PC-9 (cell line): ENCODE data around the gene GNG7. TPM values are rescaled to one million over a fixed set of nuclear protein-coding genes. Genes with fewer than 3 reads are reported as not detected.

Experiments
- BruUV-seq: library from RNA; stranded (reverse); fragments of 400-500 nt; replicated peaks from 2 replicates; lab custom pipeline; 2021; lab: Mats Ljungman, UMichigan
- CTCF ChIA-PET: fragments of 300-600 bp; sonication (Branson Sonifier 250); formaldehyde crosslinking; loops from one replicate; lab custom pipeline; 2022; ENCODE audit warnings: antibody characterized with exemption; lab: Charles Lee
- POLR2A ChIA-PET: fragments of 300-600 bp; sonication (Branson Sonifier 250); formaldehyde crosslinking; loops from one replicate; lab custom pipeline; 2022; ENCODE audit warnings: antibody characterized with exemption; ENCODE audit not compliant: unreplicated experiment; lab: Charles Lee
- DNase-seq, 2 experiments: peaks; one replicate each; pipeline versions ENCODE4 v3.0.0 to v3.0.0-alpha.2; 2015 to 2022; ENCODE audit warnings: mixed read lengths in 1 of 2
- H2AFZ ChIP-seq: fragments of 200-600 bp; sonication (generic); 2 replicates; pipeline ENCODE4 v1.8.1; 2017; ENCODE audit warnings: antibody characterized with exemption
- H3F3A ChIP-seq: fragments of 200-600 bp; sonication (generic); 2 replicates; pipeline ENCODE4 v1.8.1; 2017; ENCODE audit warnings: antibody characterized with exemption, mild to moderate bottlenecking, low read depth; ENCODE audit not compliant: insufficient read depth
- H3K27ac ChIP-seq: fragments of 200-600 bp; sonication (generic); 2 replicates; pipeline ENCODE4 v1.6.1; 2016; ENCODE audit warnings: mixed run types
- H3K27me3 ChIP-seq: fragments of 200-600 bp; sonication (generic); 2 replicates; pipeline ENCODE4 v1.6.1; 2016; ENCODE audit warnings: low read depth, mixed run types; ENCODE audit not compliant: insufficient read depth
- H3K36me3 ChIP-seq: fragments of 200-600 bp; sonication (generic); 2 replicates; pipeline ENCODE4 v1.6.1; 2016; ENCODE audit warnings: low read depth, mixed run types
- H3K4me1 ChIP-seq: fragments of 200-600 bp; sonication (generic); replicated peaks from 2 replicates; pipeline ENCODE4 v1.6.1; 2016; ENCODE audit warnings: mixed run types; ENCODE audit not compliant: insufficient read depth
- H3K4me2 ChIP-seq: fragments of 200-600 bp; sonication (generic); 2 replicates; pipeline ENCODE4 v1.6.1; 2017; ENCODE audit warnings: mixed run types
- H3K4me3 ChIP-seq: fragments of 200-600 bp; sonication (generic); 2 replicates; pipeline ENCODE4 v1.6.1; 2016; ENCODE audit warnings: mixed run types
- H3K79me2 ChIP-seq: fragments of 200-600 bp; sonication (generic); 2 replicates; pipeline ENCODE4 v1.6.1; 2017; ENCODE audit warnings: low read depth, mixed run types
- H3K9me2 ChIP-seq: fragments of 200-600 bp; sonication (generic); 2 replicates; pipeline ENCODE4 v1.8.1; 2017; ENCODE audit warnings: mild to moderate bottlenecking; ENCODE audit not compliant: insufficient read depth
- H3K9me3 ChIP-seq: fragments of 200-600 bp; sonication (generic); 2 replicates; pipeline ENCODE4 v1.8.1; 2016; ENCODE audit warnings: low read depth; ENCODE audit not compliant: insufficient read depth
- H4K20me1 ChIP-seq: fragments of 200-600 bp; sonication (generic); 2 replicates; pipeline ENCODE4 v1.8.1; 2017; ENCODE audit not compliant: insufficient read depth
- EZH2 ChIP-seq: fragments of 200-600 bp; sonication (generic); IDR thresholded peaks from 2 replicates; pipeline ENCODE4 v1.8.0; 2017; ENCODE audit warnings: antibody characterized with exemption, low read depth
- intact Hi-C: fragments of 100-400 bp; cut with micrococcal nuclease; formaldehyde crosslinking; loops from one replicate; pipeline ENCODE4 v1.10.0; 2022; ENCODE audit not compliant: unreplicated experiment
- total RNA-seq: library from RNA; stranded (reverse); gene quantifications from 2 replicates; pipeline ENCODE4 v1.2.3, GENCODE V29; 2021
- TF ChIP-seq, protein P1 (sequence below): fragments of 200-600 bp; sonication (generic); conservative IDR thresholded peaks from 2 replicates; pipeline ENCODE4 v1.6.1; 2017; ENCODE audit warnings: mixed run types, antibody characterized with exemption, mild to moderate bottlenecking, moderate library complexity

GNG7 gene
- total RNA-seq, 1 experiment from 2014 or later = 2.8 TPM

DNA sequence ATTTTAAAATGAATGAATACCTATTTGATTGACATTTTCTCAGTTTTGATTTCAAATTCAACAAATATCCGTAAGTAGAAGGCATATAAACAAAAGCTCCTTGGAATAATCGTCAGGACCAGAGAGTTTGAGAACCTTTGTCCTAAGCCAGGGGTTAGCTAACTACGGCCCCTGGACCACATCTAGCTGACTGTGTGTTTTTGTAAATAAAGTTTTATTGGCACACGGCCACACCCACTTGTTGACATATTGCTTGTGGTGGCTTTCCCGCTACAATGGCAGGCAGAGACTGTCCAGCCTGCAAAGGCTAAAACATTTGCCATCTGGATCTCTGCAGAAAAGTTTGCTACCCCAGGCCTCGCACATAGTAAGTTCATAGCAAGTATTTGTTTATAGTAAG, 83.4 kb downstream of the GNG7 start:
- H3K27ac ChIP-seq = peak overlapping the region; percentile 69
- CTCF ChIA-PET = no interaction called here

DNA sequence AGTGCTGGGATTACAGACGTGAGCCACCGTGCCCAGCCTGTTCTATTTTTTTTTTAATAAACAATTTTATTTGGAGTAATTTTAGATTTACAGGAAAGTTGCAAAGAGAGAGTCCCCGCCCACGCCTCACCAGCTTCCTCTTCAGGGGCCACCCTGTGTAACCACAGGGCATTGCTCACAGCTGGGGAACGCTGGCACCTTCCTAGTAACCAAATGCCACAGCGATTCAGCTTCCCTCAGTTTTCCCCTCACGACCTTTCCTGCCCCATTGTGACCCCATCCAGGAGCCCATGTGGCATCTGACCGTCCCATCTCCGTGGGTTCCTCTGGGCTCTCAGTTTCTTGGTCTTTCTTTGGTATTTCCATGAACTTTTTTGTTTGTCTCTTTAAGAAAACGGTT, 83.9 kb downstream of the GNG7 start:
- H3K4me3 ChIP-seq = no peak overlapping the region

More for the DNA sequence above, 83.4 kb downstream of the GNG7 start:
- no peak for DNase-seq
- Histone ChIP-seq H3K4me2 (peak overlapping the region; percentile 73), H4K20me1 (no peaks in the 10 kb centered on the region), H3K4me1 (peaks cover 16% of the 10 kb centered on the region), H3K27me3 (no peaks in the 10 kb centered on the region), H3F3A (peaks cover 20% of the 10 kb centered on the region; the same call in 1 of the 2 replicates), H3K36me3 (no peaks in the 10 kb centered on the region), H3K4me3 (no peak overlapping the region), H3K9me3 (no peaks in the 10 kb centered on the region), H2AFZ (no peak overlapping the region), H3K9me2 (no peaks in the 10 kb centered on the region), H3K79me2 (no peaks in the 10 kb centered on the region)
- no TSS peak for BruUV-seq
- POLR2A ChIA-PET = interaction anchor here (0.6 to 0.9 kb wide), 3 partner anchors 40 to 150 kb away, joined by 4 to 6 read pairs (median 6); no protein-coding TSS in a partner anchor
- intact Hi-C loops = loop anchor here (10.0 kb wide), 1 partner anchor 694 kb away; no protein-coding TSS in a partner anchor
- TF ChIP-seq, protein P1, sequence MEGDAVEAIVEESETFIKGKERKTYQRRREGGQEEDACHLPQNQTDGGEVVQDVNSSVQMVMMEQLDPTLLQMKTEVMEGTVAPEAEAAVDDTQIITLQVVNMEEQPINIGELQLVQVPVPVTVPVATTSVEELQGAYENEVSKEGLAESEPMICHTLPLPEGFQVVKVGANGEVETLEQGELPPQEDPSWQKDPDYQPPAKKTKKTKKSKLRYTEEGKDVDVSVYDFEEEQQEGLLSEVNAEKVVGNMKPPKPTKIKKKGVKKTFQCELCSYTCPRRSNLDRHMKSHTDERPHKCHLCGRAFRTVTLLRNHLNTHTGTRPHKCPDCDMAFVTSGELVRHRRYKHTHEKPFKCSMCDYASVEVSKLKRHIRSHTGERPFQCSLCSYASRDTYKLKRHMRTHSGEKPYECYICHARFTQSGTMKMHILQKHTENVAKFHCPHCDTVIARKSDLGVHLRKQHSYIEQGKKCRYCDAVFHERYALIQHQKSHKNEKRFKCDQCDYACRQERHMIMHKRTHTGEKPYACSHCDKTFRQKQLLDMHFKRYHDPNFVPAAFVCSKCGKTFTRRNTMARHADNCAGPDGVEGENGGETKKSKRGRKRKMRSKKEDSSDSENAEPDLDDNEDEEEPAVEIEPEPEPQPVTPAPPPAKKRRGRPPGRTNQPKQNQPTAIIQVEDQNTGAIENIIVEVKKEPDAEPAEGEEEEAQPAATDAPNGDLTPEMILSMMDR = no peak
- TF ChIP-seq EZH2 = no peak

DNA sequence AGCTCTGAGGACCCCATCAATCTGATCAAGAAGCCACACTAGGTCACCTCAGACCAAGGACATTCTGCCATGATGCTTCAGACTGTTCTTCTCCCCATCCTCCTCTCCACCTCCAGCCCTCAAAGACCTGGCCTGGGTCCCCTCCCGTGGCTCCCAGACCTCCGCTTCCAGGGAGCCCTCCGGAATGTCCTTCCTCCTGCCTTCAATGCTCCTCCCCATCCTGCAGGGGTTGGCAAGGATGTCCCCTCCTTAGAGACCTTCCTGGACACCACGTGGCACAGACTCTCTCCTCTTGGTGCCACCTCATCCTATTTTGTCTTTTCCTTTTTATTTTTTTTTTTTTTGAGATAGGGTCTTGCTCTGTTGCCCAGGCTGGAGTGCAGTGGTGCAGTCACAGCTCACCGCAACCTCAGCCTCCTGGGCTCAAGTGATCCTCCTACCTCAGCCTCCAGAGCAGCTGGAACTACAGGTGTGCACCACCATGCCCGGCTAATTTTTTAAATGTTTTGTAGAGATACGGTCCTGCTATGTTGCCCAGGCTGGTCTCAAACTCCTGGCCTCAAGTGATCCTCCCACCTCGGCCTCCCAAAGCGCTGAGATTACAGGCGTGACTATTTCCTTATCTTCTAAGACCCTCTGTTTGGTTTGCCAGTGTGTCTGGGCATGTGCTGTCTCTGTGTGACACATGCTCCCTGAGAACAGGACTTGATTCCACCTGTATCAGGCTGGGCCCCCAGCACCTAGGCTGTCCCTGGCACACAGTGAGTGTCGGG, 84.9 kb downstream of the GNG7 start:
- intact Hi-C loops = loop anchor here (10.0 kb wide), 1 partner anchor 693 kb away; no protein-coding TSS in a partner anchor
- CTCF ChIA-PET = no interaction called here
- BruUV-seq = no TSS peak

More for the DNA sequence above, 83.9 kb downstream of the GNG7 start:
- Histone ChIP-seq H3K4me1 (peaks cover 16% of the 10 kb centered on the region), H3K4me2 (peak overlapping the region; percentile 73), H3K79me2 (no peaks in the 10 kb centered on the region), H3K9me2 (no peaks in the 10 kb centered on the region), H2AFZ (no peak overlapping the region), H3K36me3 (no peaks in the 10 kb centered on the region), H3K27ac (peak overlapping the region; percentile 69), H3K9me3 (no peaks in the 10 kb centered on the region), H3F3A (peaks cover 20% of the 10 kb centered on the region; the same call in 1 of the 2 replicates), H4K20me1 (no peaks in the 10 kb centered on the region), H3K27me3 (no peaks in the 10 kb centered on the region)
- intact Hi-C loops = loop anchor here (10.0 kb wide), 1 partner anchor 694 kb away; no protein-coding TSS in a partner anchor
- peak; percentile 67 to 70 for DNase-seq
- no peak for TF ChIP-seq EZH2
- TF ChIP-seq, protein P1 = no peak
- no TSS peak for BruUV-seq
- CTCF ChIA-PET = interaction anchor here (0.5 kb wide), 1 partner anchor 460 kb away, joined by 4 read pairs; no protein-coding TSS in a partner anchor
- POLR2A ChIA-PET = interaction anchor here (0.6 to 0.9 kb wide), 5 partner anchors 40 to 149 kb away, joined by 4 to 6 read pairs (median 5); no protein-coding TSS in a partner anchor

More for the DNA sequence above, 84.9 kb downstream of the GNG7 start:
- H3K4me3 ChIP-seq = no peak overlapping the region
- no peak overlapping the region for H3K4me2 ChIP-seq
- H3K9me3 ChIP-seq = no peaks in the 10 kb centered on the region
- H4K20me1 ChIP-seq = no peaks in the 10 kb centered on the region
- H2AFZ ChIP-seq = no peak overlapping the region
- H3K36me3 ChIP-seq = no peaks in the 10 kb centered on the region
- H3K9me2 ChIP-seq = no peaks in the 10 kb centered on the region
- no peak for DNase-seq
- no peak overlapping the region for H3K27ac ChIP-seq
- H3K27me3 ChIP-seq = no peaks in the 10 kb centered on the region
- peaks cover 20% of the 10 kb centered on the region; the same call in 1 of the 2 replicates for H3F3A ChIP-seq
- no peaks in the 10 kb centered on the region for H3K79me2 ChIP-seq
- TF ChIP-seq, protein P1 = no peak
- TF ChIP-seq EZH2 = no peak
- POLR2A ChIA-PET = interaction anchor here (0.6 kb wide), 1 partner anchor 34 kb away, joined by 3 read pairs; no protein-coding TSS in a partner anchor
- H3K4me1 ChIP-seq = peaks cover 16% of the 10 kb centered on the region
